GM21515 (cell line): ENCODE measurements around the gene ZBTB7A.

Experiments used
- ATAC-seq: cut with Tn5 transposase; IDR thresholded peaks from one replicate; pipeline ENCODE4 v1.9.1; 2021; ENCODE audit not compliant: unreplicated experiment

Gene ZBTB7A

GRCh38 chr19:4057931-4058692, 8.6 kb downstream of the ZBTB7A start:
- no peak for ATAC-seq

DNA sequence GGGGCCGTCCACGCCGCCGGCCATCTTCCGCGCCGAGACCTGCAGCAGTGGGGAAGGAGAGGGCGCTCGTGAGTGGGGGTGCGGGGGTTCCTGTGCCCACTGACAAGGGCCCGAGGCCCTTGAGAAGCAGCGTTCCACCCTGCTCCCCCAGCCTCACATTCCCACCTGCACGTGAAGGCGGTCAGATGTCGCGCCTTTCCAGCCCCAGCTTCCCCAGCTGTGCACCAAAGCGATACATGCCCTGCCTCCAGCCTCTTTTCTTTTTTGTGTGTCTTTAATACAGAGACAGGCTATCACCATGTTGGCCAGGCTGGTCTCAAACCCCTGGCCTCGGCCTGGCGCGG, 11.5 kb downstream of the ZBTB7A start:
- no peak for ATAC-seq

- no peak for ATAC-seq
Observed at GRCh38 chr19:4054441-4055208, 12.1 kb downstream of the ZBTB7A start.

GRCh38 chr19:4053423-4054324, 13.0 kb downstream of the ZBTB7A start:
- no peak for ATAC-seq

DNA sequence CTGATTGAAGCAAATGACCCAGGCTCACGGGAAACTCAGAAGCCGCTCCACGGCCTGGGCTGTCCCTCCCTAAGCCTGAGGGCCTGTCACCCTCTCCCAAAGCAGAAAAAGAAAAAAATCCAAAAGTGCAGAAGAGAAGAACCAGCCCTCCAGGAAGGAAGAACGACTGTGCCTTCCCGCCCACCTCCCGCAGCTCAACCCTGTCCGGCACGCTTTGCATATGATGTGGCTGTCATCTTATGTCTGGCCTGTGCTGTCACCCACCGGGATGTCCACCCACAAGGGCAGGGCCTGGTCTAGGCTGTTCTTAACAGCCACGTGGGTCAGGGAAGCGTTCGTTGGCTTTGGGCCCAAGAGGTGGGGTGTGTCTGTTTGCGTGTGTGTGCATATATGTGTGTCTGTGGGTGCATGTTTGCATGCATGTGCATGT, 13.7 kb downstream of the ZBTB7A start:
- no peak for ATAC-seq

DNA sequence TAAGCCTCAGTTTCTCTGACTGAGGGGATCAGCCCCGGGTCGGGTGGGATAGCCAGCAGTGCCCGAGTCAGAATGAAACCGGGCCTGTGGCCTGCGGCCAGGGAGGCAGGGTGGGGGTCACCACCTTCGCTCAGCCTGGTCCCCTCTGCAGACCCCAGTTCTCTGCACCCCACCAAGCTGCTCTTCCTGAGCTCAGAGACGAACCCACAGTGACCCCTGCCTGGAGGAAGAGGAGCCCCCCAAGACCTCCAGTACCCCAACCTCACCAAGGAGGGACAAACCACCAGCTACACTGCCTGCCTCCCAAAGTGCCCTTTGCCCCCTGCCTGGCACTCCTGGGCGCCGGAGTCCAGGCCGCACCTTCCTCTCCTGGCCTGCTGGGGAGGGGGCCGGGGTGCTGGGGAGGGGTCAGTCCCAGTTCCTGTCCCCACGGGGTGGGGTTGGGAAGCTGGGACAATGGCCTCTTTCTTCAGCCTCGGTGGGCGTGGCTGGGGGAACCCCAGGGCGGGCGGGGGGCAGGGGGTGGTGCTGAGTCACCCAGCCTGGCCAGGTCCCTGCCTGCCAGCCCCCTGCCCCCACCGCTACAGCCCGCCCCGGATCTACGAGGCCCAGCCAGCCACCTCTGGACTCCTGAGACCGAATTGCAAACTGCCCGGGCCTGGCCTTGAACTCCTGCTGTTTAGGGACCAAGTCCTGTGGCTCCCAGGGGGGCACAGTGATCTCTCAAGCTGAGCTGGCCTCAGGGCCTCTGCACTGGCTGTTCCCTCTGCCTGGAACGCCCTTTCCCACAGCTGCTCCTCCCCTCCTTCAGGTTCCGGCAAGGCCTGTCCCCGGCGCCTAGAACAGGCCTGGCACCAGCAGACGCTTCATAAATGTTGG, 14.3 kb downstream of the ZBTB7A start:
- no peak for ATAC-seq

DNA sequence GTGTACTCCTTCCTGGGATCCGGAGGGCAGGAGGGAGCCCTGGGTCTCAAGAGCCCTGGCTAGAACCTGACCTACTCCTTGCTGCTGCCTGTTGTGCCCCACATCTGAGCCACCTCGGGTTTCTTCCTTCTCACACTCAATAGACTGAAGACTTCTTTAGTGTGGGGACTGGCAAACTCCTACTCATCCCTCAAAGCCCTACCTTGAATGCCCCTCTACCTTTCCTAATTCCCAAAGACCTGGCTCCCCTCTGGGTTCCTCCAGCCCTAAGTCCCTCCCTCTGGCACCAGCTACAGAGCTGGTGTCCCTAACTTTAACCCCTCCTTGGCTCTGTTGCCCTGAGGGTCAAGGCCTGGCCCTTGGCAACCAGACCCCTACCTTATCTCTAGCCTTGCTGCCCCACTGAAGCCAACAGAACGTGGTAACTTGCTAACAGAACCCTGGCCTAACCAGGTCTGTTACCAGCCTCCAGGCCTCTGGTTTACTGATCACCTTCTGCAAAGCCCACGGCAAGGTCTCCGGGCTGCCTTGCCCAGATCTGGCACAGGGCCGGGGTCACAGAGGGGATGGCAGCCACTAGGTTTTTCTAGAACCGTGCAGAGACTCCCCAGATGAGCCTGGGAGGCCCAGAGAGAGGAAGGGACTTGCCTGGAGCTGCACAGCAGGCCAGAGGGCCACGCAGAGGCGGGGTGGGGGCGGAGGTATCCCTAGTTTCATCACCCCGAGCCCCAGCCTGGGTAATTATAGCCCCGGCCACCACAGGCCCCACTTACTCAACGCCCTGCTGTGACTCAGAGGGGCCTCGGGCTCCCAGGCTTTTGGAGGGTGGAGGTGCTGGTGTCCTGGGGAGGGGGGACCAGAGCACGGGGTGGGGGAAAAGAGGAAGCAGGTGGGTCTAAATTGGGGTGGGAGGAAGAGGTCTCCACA, 15.3 kb downstream of the ZBTB7A start:
- no peak for ATAC-seq

DNA sequence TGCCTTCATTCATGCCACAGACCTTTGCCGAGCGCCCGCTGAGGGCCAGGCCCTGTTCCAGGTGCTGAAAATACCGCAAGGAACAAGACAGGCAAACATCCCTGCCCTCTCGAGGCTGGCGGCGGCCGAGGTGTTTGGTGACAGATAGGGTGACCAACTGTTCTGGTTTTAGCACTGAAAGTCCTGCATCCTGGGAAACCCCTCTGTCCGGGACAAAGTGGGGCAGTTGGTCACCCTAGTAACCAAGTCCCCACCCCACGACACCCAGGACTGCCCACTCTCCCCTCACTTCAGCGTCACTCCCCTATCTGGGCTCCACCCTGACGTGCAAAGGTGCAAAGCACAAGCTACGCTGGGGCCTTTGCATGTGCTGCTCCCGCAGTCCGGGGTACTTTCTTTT, 17.3 kb downstream of the ZBTB7A start:
- ATAC-seq, result no peak

DNA sequence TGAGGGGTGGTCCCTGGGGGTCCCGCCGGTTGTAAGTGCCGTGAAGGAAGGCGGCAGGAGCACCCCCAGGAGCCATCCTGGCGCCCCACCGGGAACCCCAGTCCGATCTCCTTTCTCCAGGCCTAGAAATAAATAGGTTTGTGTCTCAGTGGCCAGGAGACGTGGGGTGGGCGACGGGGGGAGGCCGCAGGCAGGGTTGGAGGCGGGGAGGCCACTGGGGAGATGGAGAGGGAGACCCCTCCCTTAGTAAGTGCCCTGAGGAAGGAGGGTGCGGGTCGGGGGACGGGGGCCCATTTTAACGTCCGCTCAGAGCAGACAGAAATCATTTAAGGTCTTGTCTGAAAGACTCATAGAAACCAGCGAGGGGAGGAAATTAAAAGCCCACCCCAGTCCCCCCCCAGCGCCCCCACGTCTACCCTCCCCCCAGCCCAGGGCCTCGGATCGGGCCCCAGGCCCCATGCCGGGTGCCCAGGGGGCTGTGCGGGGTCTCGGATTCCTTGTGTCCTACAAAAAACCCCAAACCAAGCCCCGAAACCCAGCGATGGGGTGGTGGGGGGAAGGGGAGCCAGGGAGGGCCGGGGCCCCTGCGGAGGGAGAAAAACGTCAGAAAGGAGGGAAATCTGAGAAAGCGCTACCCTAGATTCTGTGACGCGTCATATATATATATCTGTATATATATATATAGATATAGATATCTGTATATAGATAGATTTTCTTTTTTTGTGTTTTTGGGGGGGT, 19.6 kb downstream of the ZBTB7A start:
- ATAC-seq, result no peak

- no peak for ATAC-seq
Observed at GRCh38 chr19:4046362-4046691, 20.4 kb downstream of the ZBTB7A start.

DNA sequence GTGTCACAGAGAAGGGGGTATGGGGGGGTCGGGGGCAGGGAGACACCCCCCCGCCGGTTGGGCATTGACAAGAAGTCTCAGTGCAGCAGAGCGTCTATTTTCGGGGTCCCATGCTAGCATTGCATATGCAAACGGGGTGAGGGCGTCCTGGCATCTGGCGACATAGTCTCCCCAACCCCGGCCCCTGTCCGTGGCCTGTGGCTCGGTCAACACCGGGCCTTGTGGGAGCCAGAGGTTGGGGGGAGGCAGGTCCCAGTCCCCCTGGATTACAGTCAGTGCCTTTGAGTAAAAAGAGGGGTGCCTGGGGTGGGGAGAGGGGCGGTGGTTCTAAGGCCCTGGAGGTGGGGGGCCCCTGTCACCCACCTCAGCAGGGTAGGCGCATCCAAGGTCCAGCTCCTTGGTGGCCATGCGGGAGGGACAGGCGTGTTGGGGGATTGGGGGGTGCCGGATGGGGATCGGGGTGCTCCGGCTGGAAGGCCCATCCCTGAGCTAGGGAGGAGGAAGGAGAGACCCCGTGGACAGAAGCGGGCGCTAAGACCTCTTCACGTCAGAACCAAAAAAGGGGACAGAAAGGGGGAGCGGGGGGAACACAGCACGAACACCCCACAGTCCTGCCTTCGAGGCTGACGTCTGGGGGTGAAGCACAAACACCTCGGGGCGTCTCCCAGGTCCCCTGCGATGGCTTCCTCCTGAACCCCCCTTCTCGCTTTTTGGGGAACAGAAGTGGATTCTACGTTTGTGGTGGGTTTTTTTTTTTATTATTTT, 20.9 kb downstream of the ZBTB7A start:
- ATAC-seq, result no peak

DNA sequence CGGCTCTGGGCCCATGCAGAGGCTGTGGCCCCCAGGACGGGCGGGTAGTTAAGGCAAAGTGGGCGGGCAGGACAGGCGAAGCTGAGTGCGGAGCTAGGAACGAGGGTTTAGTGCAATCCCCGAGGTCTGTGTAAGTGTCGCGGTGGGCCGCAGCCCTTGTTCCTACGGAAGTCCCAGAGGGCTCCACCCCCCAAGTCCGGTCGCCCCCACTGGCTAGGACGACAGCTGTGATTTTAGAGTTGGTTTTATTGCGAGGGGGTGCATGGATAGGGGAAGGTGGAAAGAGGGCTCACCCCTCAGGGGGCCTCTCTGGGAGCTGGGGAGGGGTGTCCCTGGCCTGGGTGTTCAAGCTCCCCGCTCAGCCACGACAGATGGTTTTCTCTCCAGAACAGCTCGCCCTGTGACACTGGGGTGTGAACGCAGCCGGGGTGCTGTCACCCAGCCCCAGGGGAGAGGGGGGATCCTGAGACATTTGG, 21.7 kb downstream of the ZBTB7A start:
- no peak for ATAC-seq

DNA sequence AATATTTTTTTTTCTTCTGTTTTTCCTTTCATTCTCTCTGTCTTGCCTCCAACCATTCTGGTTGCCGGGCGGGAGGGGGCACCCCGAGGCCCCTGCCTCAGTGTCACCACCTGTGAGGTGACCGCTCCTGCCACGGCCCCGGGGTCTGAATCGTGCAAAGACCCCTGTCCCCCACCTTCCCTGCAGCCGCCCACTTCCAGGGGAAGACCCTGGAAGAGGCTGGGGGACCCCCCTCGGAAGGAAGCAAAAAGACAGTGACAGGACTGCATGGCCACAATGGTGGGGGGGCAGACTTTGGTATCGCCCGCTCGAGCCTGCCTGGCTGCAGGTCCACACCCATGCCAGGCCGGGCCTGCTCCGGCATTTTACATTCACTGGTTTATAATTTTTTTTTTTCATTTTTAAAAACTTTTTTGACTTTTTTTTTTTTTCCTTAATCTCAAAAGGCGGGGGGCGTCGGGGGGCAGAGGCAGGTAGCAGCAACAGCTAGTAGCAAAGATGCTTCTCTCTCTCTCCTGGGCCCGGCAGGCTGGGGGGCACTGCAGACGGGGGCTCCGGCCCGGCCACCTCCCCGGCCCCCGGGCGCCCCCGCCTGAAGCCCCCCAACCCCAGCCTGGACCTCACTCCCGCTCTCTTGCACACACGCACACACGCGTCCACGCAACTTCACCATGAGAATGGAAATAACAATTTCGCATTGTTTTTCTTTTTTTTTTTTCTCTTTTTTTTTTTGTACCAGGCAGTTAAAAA, 22.6 kb downstream of the ZBTB7A start:
- no peak for ATAC-seq

- ATAC-seq, result no peak
Observed at GRCh38 chr19:4043401-4043800, 23.3 kb downstream of the ZBTB7A start.

DNA sequence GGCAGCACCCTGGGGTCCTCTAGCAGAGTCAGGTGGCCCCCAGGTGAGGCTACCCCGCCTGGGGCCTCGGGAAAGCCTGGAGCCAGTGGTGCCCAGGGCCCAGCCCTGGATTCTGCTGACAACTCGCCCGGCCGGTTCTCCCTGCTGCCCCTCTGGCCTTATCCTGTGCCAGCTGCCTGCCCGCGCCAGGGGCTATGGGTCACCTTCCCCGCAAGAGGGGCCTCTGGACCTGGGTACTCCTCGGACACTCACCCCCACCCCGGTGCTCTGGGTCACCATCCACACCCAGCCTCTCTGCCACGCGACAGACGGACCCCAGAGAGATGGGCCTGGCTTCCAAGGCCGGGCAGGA, 24.0 kb downstream of the ZBTB7A start:
- ATAC-seq, result no peak

DNA sequence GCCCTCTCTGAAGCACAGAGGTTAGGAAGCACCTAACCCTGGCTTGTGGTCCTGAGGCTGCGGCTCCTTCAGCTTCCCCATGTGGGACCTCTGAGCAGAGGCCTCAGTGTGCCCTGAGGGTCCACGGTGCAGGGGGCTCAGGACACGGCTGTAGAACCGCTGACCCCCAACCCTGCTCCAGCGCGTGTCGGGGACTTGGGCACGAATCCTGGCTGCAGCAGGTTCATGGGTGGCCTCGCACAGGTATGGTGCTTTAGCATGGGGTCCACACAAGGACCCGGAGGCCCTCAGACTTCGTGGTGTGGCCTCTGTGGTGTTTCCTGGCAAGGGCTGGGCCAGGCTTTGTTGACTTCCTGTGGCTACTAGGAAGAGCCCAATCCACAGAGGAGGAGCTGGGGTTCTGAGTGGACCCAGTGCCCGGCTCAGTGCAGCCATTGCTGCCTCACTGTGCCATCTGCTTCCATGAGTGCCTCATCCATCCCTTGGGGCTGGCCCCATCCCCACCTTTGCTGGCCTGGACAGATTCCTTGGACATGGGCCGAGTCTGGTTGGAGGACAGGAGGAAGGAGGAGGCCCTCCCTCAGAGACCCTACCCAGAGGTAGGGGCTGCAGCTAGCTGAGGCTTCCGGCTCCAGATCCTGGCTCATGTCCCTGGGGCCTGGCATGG, 24.5 kb downstream of the ZBTB7A start:
- ATAC-seq, result no peak
